ENCODE measurements around the gene TMEM255A.

GRCh38 chrX:120213438-120214265, 97.6 kb downstream of the TMEM255A start:
- no peak for TF ChIP-seq POLR2A (IDR thresholded peaks at IDR 0.05)
- peak; percentile 60 to 77 (median 68) for TF ChIP-seq CTCF (IDR thresholded peaks at IDR 0.05)
